EL (cell line): ENCODE measurements around the gene ST6GAL2.

Experiments used
- DNase-seq: peaks from one replicate; pipeline ENCODE4 v3.0.0-alpha.2; 2016

Gene ST6GAL2

GRCh38 chr2:106859498-106859897 is 26.5 kb downstream of the ST6GAL2 start:
- DNase-seq = no peak

GRCh38 chr2:106858810-106859209 is 27.2 kb downstream of the ST6GAL2 start:
- DNase-seq = no peak

GRCh38 chr2:106857882-106858478 is 28.0 kb downstream of the ST6GAL2 start:
- no peak for DNase-seq

- no peak for DNase-seq
Observed at GRCh38 chr2:106853631-106854030, 32.3 kb downstream of the ST6GAL2 start.

GRCh38 chr2:106851881-106852501 is 34.0 kb downstream of the ST6GAL2 start:
- DNase-seq = no peak

GRCh38 chr2:106851087-106851874 is 34.7 kb downstream of the ST6GAL2 start:
- no peak for DNase-seq

GRCh38 chr2:106849253-106849652 is 36.7 kb downstream of the ST6GAL2 start:
- DNase-seq = no peak

GRCh38 chr2:106847366-106847765 is 38.6 kb downstream of the ST6GAL2 start:
- no peak for DNase-seq

- DNase-seq = no peak
Observed at GRCh38 chr2:106845716-106846115, 40.3 kb downstream of the ST6GAL2 start.

GRCh38 chr2:106843910-106844250 is 42.1 kb downstream of the ST6GAL2 start:
- DNase-seq = no peak

- DNase-seq = no peak
Observed at GRCh38 chr2:106843001-106843909, 42.7 kb downstream of the ST6GAL2 start.

GRCh38 chr2:106841886-106842645 is 43.9 kb downstream of the ST6GAL2 start:
- no peak for DNase-seq

- no peak for DNase-seq
Observed at GRCh38 chr2:106840818-106841217, 45.1 kb downstream of the ST6GAL2 start.

- DNase-seq = peak; percentile 9
Observed at GRCh38 chr2:106839849-106840595, 45.9 kb downstream of the ST6GAL2 start.

GRCh38 chr2:106833256-106833655 is 52.7 kb downstream of the ST6GAL2 start:
- DNase-seq = no peak

GRCh38 chr2:106831816-106832569 is 54.0 kb downstream of the ST6GAL2 start:
- DNase-seq = no peak

- DNase-seq = no peak
Observed at GRCh38 chr2:106831241-106831640, 54.7 kb downstream of the ST6GAL2 start.

- DNase-seq = no peak
Observed at GRCh38 chr2:106830191-106830590, 55.8 kb downstream of the ST6GAL2 start.

- no peak for DNase-seq
Observed at GRCh38 chr2:106828119-106828518, 57.8 kb downstream of the ST6GAL2 start.

GRCh38 chr2:106827158-106827557 is 58.8 kb downstream of the ST6GAL2 start:
- DNase-seq = peak; percentile 9

- DNase-seq = no peak
Observed at GRCh38 chr2:106825161-106825560, 60.8 kb downstream of the ST6GAL2 start.
